Measurements from ENCODE around the gene FBXW2.

Gene FBXW2

DNA sequence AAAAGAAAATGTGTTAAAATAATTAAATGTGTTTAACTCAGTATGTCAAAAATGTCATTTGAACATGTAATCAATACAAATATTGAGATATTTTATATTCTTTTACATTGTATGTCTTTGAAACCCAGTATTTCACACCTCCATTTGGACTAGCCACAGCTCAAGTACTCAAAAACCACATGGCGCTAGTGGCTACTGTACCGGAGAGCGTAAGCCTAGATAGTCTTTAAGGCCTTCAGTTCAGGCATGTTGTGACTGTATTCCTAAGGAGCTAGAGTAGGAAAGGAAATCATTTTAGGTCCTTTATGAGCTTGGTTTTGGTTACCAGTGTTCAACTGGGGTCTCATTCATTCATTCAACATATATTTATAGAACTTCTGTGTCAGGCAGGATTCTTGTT is 12.8 kb downstream of the FBXW2 start:
- H3K4me3 ChIP-seq (replicated peaks; ENCODE audit: low read depth, low read length) = no peak overlapping the region

DNA sequence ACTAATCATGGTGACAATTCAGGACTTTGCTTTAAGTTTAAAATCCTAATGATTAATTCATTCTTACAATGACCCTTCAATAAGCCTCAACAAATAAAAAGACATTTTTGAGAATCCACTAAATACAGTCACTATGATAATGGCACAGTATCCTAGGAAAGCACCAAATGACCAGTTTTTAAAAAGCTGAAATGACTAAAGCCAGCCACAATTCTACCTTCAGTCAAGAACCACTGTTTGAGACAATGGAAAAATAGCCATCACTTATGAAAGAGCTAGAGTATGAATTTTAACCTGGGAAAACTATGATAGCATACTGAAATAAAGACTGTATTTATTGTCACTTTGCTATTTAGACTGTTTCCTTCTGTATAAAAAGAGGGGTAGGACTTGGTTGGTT is 14.0 kb downstream of the FBXW2 start:
- DNase-seq (ENCODE audit: extremely low read depth, low read depth) = no peak
- TF ChIP-seq, protein P1, sequence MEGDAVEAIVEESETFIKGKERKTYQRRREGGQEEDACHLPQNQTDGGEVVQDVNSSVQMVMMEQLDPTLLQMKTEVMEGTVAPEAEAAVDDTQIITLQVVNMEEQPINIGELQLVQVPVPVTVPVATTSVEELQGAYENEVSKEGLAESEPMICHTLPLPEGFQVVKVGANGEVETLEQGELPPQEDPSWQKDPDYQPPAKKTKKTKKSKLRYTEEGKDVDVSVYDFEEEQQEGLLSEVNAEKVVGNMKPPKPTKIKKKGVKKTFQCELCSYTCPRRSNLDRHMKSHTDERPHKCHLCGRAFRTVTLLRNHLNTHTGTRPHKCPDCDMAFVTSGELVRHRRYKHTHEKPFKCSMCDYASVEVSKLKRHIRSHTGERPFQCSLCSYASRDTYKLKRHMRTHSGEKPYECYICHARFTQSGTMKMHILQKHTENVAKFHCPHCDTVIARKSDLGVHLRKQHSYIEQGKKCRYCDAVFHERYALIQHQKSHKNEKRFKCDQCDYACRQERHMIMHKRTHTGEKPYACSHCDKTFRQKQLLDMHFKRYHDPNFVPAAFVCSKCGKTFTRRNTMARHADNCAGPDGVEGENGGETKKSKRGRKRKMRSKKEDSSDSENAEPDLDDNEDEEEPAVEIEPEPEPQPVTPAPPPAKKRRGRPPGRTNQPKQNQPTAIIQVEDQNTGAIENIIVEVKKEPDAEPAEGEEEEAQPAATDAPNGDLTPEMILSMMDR (IDR thresholded peaks at IDR 0.05; ENCODE audit: low read depth, low read length, missing control alignments) = no peak
- H3K4me3 ChIP-seq (replicated peaks; ENCODE audit: low read depth, low read length) = no peak overlapping the region

More for the DNA sequence above, 12.8 kb downstream of the FBXW2 start:
- TF ChIP-seq, protein P1 (IDR thresholded peaks at IDR 0.05; ENCODE audit: low read depth, low read length, missing control alignments) = no peak
- DNase-seq (ENCODE audit: extremely low read depth, low read depth) = no peak

DNA sequence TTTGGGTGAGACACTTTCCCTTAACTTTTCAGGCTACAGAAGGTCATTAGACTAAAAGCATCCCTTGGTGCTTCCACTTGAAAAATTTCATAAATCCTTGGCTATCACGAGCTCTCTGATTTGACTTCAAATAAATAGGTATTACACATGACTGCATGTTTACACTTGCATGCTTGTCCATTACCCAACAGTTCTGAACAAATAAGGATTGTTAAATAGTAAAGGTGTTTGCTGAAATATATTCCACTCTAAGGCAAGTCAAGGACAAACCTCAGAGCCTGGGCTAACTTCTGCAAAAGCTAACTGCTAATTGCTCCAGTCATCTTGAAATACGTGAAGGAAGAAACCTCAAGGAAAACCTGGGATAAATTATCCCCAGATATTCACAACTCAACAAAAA is 14.5 kb downstream of the FBXW2 start:
- no peak overlapping the region for H3K4me3 ChIP-seq (replicated peaks; ENCODE audit: low read depth, low read length)
- TF ChIP-seq, protein P1 (IDR thresholded peaks at IDR 0.05; ENCODE audit: low read depth, low read length, missing control alignments) = no peak
- DNase-seq (ENCODE audit: extremely low read depth, low read depth) = no peak

DNA sequence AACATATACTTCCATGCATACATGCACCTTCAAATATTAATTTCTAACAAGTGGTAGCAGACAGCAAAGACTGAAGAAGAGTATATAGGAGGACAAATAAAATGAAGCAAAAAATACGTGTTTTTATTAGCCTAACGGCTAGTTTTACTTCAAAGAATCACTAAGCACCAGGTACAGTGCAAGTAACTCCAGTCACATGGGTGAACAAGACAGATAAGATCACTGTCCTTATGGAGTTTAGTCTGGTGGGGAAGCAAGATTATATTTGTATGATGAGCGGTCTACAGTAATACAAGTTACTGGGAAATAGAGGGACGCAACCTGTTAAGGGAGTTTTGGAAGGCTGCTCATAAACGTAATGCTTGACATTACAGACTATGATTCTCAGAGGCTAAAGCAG is 16.0 kb downstream of the FBXW2 start:
- TF ChIP-seq, protein P1 (IDR thresholded peaks at IDR 0.05; ENCODE audit: low read depth, low read length, missing control alignments) = no peak
- no peak for DNase-seq (ENCODE audit: extremely low read depth, low read depth)
- no peak overlapping the region for H3K4me3 ChIP-seq (replicated peaks; ENCODE audit: low read depth, low read length)

DNA sequence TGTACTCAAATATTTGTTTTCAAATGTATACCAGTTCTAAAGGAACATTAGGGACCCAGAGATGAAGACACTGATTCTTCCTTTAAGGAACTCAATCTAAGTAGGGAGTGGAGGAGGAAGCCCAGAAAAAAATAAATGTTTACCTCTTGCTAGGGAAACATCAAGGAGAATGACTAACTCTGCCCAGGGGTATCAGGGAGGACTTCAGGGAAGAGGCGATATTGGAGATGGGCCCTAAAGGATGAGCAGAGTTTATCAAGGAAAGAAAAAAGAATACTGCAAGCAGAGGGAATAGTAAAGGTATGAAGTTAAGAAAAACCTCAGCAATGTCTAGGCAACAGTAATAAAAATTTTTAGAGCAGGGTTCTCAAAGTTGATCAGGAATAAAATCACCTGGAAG is 16.4 kb downstream of the FBXW2 start:
- TF ChIP-seq, protein P1 (IDR thresholded peaks at IDR 0.05; ENCODE audit: low read depth, low read length, missing control alignments) = no peak
- H3K4me3 ChIP-seq (replicated peaks; ENCODE audit: low read depth, low read length) = no peak overlapping the region
- DNase-seq (ENCODE audit: extremely low read depth, low read depth) = no peak

DNA sequence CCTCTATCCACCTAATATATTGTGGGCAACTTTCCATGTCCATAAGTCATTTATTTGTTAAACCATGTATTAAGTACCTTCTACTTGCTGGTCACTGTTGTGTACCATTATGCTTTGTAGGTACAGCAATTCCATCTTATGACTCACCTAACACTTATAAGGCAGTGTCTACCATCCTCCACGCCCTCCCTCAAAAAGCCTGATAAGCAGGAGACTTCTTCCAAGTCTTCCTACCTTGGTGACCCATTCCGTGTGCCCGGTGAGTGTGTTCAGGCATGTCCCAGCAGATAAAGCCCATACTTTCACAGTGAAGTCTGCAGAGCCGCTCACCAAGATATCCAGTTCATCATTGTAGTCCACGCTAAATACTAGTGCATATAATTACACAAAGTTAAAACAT is 17.4 kb downstream of the FBXW2 start:
- DNase-seq (ENCODE audit: extremely low read depth, low read depth) = no peak
- TF ChIP-seq, protein P1 (IDR thresholded peaks at IDR 0.05; ENCODE audit: low read depth, low read length, missing control alignments) = no peak
- no peak overlapping the region for H3K4me3 ChIP-seq (replicated peaks; ENCODE audit: low read depth, low read length)

DNA sequence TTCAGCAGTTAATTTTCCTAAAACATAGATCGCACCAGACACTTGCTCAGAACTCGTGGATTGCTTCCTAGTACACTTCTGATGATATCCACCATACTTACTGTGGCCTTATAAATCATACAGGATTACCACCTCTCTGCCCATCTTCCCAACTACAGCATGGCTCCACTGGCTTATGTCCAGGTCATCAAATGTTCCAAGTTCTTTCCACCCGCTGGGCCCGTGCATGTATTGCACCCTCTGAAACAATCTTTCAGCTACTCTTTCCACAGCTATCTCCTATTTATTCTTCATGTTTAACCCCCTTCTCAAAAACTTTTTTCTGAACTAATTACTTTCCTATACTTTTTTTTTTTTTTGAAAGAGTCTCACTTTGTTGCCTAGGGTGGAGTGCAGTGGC is 18.5 kb downstream of the FBXW2 start:
- H3K4me3 ChIP-seq (replicated peaks; ENCODE audit: low read depth, low read length) = no peak overlapping the region
- TF ChIP-seq, protein P1 (IDR thresholded peaks at IDR 0.05; ENCODE audit: low read depth, low read length, missing control alignments) = no peak
- DNase-seq (ENCODE audit: extremely low read depth, low read depth) = no peak
